ENCODE results near the gene FAM241A. TPM values are rescaled to one million over a fixed set of nuclear protein-coding genes. Genes with fewer than 3 reads are reported as not detected.

Gene FAM241A
- polyA plus RNA-seq, 3 donors, result 1.8 to 5.5 (median 4.8) TPM

- Mint-ChIP-seq H3K9me3 (no peaks in the 10 kb centered on the region), H3K27ac (no peak overlapping the region), H3K4me3 (no peak overlapping the region), H3K4me1 (peaks cover 23% of the 10 kb centered on the region), H3K36me3 (no peaks in the 10 kb centered on the region), H3K27me3 (ENCODE audit: low read depth in 3 of 3) (no peaks in the 10 kb centered on the region)
- H3K9ac ChIP-seq (ENCODE audit: insufficient read depth, low read length, poor library complexity, severe bottlenecking), result no peak overlapping the region
- H3K27ac ChIP-seq (ENCODE audit: low read depth in 1 of 2, low read length in 2 of 2), result no peak overlapping the region
- H2AFZ ChIP-seq (ENCODE audit: insufficient read depth, low read depth, low read length, poor library complexity, severe bottlenecking), result no peak overlapping the region
- no peak for TF ChIP-seq CTCF (IDR thresholded peaks at IDR 0.05)
- intact Hi-C loops (cut with micrococcal nuclease), result no loop called here
- WGBS (ENCODE audit: insufficient coverage), result no CpG with 5 or more reads among the region's 2 CpGs
- DNase-seq, result no peak
- no peaks in the 10 kb centered on the region for H4K20me1 ChIP-seq (ENCODE audit: insufficient read depth, low read length)
- no peaks in the 10 kb centered on the region for H3K36me3 ChIP-seq (replicated peaks in 1 of 2; ENCODE audit: control insufficient read depth in 1 of 2, insufficient read depth in 2 of 2, low read length in 2 of 2)
- H3K4me2 ChIP-seq (replicated peaks; ENCODE audit: extremely low read depth, low read length, poor library complexity, severe bottlenecking), result no peak overlapping the region
- no peak overlapping the region for H3K4me3 ChIP-seq (replicated peaks in 1 of 3; ENCODE audit: low read depth in 2 of 3, low read length in 3 of 3)
- no peaks in the 10 kb centered on the region for H3K27me3 ChIP-seq (ENCODE audit: control insufficient read depth in 2 of 2, insufficient read depth in 2 of 2, low read length in 2 of 2)
- peaks cover 11 to 15% of the 10 kb centered on the region in 2 donors for H3K4me1 ChIP-seq (ENCODE audit: control insufficient read depth in 1 of 2, insufficient read depth in 2 of 2, low read length in 2 of 2)
- no peaks in the 10 kb centered on the region for H3K9me3 ChIP-seq (replicated peaks in 1 of 2; ENCODE audit: control insufficient read depth in 1 of 2, insufficient read depth in 1 of 2, low read length in 2 of 2)
- no peaks in the 10 kb centered on the region for H3K79me2 ChIP-seq (ENCODE audit: insufficient read depth, low read length)
Observed at GRCh38 chr4:112105201-112105969, 39.9 kb upstream of the FAM241A start.

- no peaks in the 10 kb centered on the region for H3K36me3 ChIP-seq (replicated peaks in 1 of 2; ENCODE audit: control insufficient read depth in 1 of 2, insufficient read depth in 2 of 2, low read length in 2 of 2)
- WGBS (ENCODE audit: insufficient coverage), result no CpG with 5 or more reads among the region's 3 CpGs
- peak overlapping the region; percentile 80 to 96 (median 94) for H3K27ac Mint-ChIP-seq
- H3K4me3 ChIP-seq (replicated peaks in 1 of 3; ENCODE audit: low read depth in 2 of 3, low read length in 3 of 3), result peak overlapping the region in 2 of 3 experiments; percentile 37 to 59
- peaks cover 27% of the 10 kb centered on the region for H3K4me1 Mint-ChIP-seq
- H3K4me1 ChIP-seq (ENCODE audit: control insufficient read depth in 1 of 2, insufficient read depth in 2 of 2, low read length in 2 of 2), result peaks cover 22 to 27% of the 10 kb centered on the region in 2 donors
- no peaks in the 10 kb centered on the region for H3K27me3 Mint-ChIP-seq (ENCODE audit: low read depth in 3 of 3)
- H3K9me3 Mint-ChIP-seq, result no peaks in the 10 kb centered on the region
- no peaks in the 10 kb centered on the region for H3K27me3 ChIP-seq (ENCODE audit: control insufficient read depth in 2 of 2, insufficient read depth in 2 of 2, low read length in 2 of 2)
- H3K79me2 ChIP-seq (ENCODE audit: insufficient read depth, low read length), result no peaks in the 10 kb centered on the region
- peak overlapping the region; percentile 85 for H2AFZ ChIP-seq (ENCODE audit: insufficient read depth, low read depth, low read length, poor library complexity, severe bottlenecking)
- TF ChIP-seq CTCF (IDR thresholded peaks at IDR 0.05), result no peak
- peak overlapping the region; percentile 65 for H3K4me2 ChIP-seq (replicated peaks; ENCODE audit: extremely low read depth, low read length, poor library complexity, severe bottlenecking)
- H3K9me3 ChIP-seq (replicated peaks in 1 of 2; ENCODE audit: control insufficient read depth in 1 of 2, insufficient read depth in 1 of 2, low read length in 2 of 2), result no peaks in the 10 kb centered on the region
- H3K36me3 Mint-ChIP-seq, result no peaks in the 10 kb centered on the region
- H3K27ac ChIP-seq (ENCODE audit: low read depth in 1 of 2, low read length in 2 of 2), result peak overlapping the region in 1 of 2 donors; percentile 86
- peak overlapping the region; percentile 74 to 84 for H3K4me3 Mint-ChIP-seq
- intact Hi-C loops (cut with micrococcal nuclease), result no loop called here
- peak overlapping the region; percentile 0 for H3K9ac ChIP-seq (ENCODE audit: insufficient read depth, low read length, poor library complexity, severe bottlenecking)
- DNase-seq, result peak; percentile 45 to 65 (median 59)
- no peaks in the 10 kb centered on the region for H4K20me1 ChIP-seq (ENCODE audit: insufficient read depth, low read length)
Observed at GRCh38 chr4:112109360-112110058, 35.7 kb upstream of the FAM241A start.

Data from CD14-positive monocyte (primary cell).